Lung (tissue), 12 donors: ENCODE results near the gene MDC1. TPM values are rescaled to one million over a fixed set of nuclear protein-coding genes. Genes with fewer than 3 reads are reported as not detected.

ENCODE experiments used
- ATAC-seq: fragments of 200-7000 bp; cut with Tn5 transposase; one replicate; pipeline ENCODE4 v1.9.1; 2020; ENCODE audit warnings: moderate number of reproducible peaks; ENCODE audit not compliant: insufficient read depth, low FRiP score
- DNase-seq, 3 donors: peaks; one replicate each; pipeline ENCODE4 v3.0.0-alpha.2; 2013 to 2017
- H3K27ac ChIP-seq, 2 donors: one replicate each; pipeline ENCODE4 v1.5.1; 2013; ENCODE audit warnings: mild to moderate bottlenecking in 2 of 2, moderate library complexity in 2 of 2, control low read depth in 1 of 2, inconsistent platforms in 1 of 2, low read depth in 1 of 2, low read length in 1 of 2
- H3K27me3 ChIP-seq, 3 donors: one replicate each; pipeline ENCODE4 v1.5.1; 2013; ENCODE audit warnings: low read length in 2 of 3; ENCODE audit not compliant: control insufficient read depth in 3 of 3, insufficient read depth in 3 of 3
- H3K36me3 ChIP-seq, 4 donors: one replicate each; pipeline ENCODE4 v1.5.1; 2013; ENCODE audit warnings: low read length in 4 of 4, mild to moderate bottlenecking in 1 of 4, moderate library complexity in 1 of 4; ENCODE audit not compliant: control insufficient read depth in 4 of 4, insufficient read depth in 4 of 4
- H3K4me1 ChIP-seq, 5 donors: one replicate each; pipeline ENCODE4 v1.5.1; 2013; ENCODE audit warnings: low read length in 5 of 5, mild to moderate bottlenecking in 2 of 5, moderate library complexity in 1 of 5; ENCODE audit not compliant: control insufficient read depth in 5 of 5, insufficient read depth in 5 of 5
- H3K4me3 ChIP-seq: one replicate; pipeline ENCODE4 v1.5.1; 2013; ENCODE audit warnings: mild to moderate bottlenecking, control low read depth, moderate library complexity
- H3K9ac ChIP-seq, 2 donors: one replicate each; pipeline ENCODE4 v1.5.1; 2013; ENCODE audit warnings: low read length in 2 of 2, control low read depth in 1 of 2; ENCODE audit not compliant: insufficient read depth in 1 of 2
- H3K9me3 ChIP-seq, 4 donors: one replicate each; pipeline ENCODE4 v1.5.1; 2013; ENCODE audit warnings: low read length in 3 of 4, mild to moderate bottlenecking in 1 of 4, moderate library complexity in 1 of 4; ENCODE audit not compliant: control insufficient read depth in 4 of 4, insufficient read depth in 3 of 4
- CTCF ChIP-seq: IDR thresholded peaks from 2 replicates; pipeline ENCODE4 v1.5.1; 2012; ENCODE audit warnings: mild to moderate bottlenecking; ENCODE audit errors: control extremely low read depth, extremely low read depth
- WGBS, 2 donors: extraction: QIAGEN DNeasy Blood & Tissue Kit; methylation state at CpG; one replicate each; pipeline ENCODE4 v1.1.7; 2013; 5-methylcytosine and 5-hydroxymethylcytosine counted together
- polyA plus RNA-seq, 2 donors: library from polyadenylated mRNA; stranded (reverse); fragments of 200-250 nt; gene quantifications; one replicate each; pipeline ENCODE4 v1.2.1, GENCODE V29; 2013
- total RNA-seq, 2 donors: library from RNA; depleted of rRNA in 1 of 2; stranded (reverse); fragments of >200 nt in 1 of 2; gene quantifications; one replicate each; pipeline ENCODE4 v1.2.1, GENCODE V29; 2014 to 2021
- donor health status: control.
- donor health status: control.
- donor health status: Bipolar disorder and iron deficiency.
- donor health status: healthy.
- donor health status: DM: yes; HTN: yes; CAD: no.

Gene MDC1
- total and polyA plus RNA-seq, 4 donors = 9.9 to 34.0 (median 12.4) TPM

GRCh38 chr6:30709101-30709868 is 7.8 kb downstream of the MDC1 start:
- ATAC-seq = no peak
- no peak for DNase-seq
- H3K27ac ChIP-seq = no peak overlapping the region
- H3K9me3 ChIP-seq = no peaks in the 10 kb centered on the region
- no peaks in the 10 kb centered on the region for H3K4me1 ChIP-seq
- peaks cover 27 to 45% (median 38%) of the 10 kb centered on the region in 4 donors for H3K36me3 ChIP-seq
- H3K9ac ChIP-seq = no peak overlapping the region
- WGBS, 2 donors = 98 to 99% methylated on average over 2 of the region's 2 CpGs
- no peaks in the 10 kb centered on the region for H3K27me3 ChIP-seq
- no peak for TF ChIP-seq CTCF
- H3K4me3 ChIP-seq = no peak overlapping the region

DNA sequence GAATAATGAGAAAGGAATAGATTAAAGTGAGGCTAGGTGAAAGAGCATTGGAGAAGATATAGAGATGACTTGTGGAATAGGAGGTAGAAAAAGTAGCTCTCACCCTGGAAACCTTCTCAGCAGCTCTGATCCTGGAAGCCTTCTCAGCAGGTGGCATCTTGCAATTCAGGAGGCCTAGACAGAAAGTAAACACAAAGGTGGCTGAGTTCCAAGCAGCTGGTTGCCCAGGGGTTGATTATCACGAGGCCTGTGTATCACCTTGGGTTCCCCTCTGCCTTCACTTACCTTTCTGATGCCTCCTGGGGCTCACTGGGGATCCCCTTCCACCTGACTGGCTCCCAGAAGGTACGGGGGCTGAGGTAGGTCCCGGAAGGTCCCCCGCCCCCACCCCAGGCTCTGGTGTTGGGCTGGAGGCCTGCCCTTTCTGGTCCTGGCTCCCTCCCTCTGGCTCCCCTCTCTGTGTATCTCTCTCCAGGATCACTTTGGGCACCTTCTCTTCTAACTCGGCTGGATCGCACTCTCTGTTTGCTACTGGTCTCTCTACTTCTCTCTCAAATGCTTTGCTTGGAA is 9.7 kb downstream of the MDC1 start:
- WGBS, 2 donors = 85 to 88% methylated on average over 6 of the region's 6 CpGs
- DNase-seq = no peak
- no peak for ATAC-seq
- Histone ChIP-seq H3K36me3 (peaks cover 16 to 45% (median 34%) of the 10 kb centered on the region in 4 donors), H3K4me1 (no peaks in the 10 kb centered on the region), H3K4me3 (no peak overlapping the region), H3K9ac (no peak overlapping the region), H3K27ac (no peak overlapping the region), H3K27me3 (no peaks in the 10 kb centered on the region), H3K9me3 (no peaks in the 10 kb centered on the region)
- no peak for TF ChIP-seq CTCF

DNA sequence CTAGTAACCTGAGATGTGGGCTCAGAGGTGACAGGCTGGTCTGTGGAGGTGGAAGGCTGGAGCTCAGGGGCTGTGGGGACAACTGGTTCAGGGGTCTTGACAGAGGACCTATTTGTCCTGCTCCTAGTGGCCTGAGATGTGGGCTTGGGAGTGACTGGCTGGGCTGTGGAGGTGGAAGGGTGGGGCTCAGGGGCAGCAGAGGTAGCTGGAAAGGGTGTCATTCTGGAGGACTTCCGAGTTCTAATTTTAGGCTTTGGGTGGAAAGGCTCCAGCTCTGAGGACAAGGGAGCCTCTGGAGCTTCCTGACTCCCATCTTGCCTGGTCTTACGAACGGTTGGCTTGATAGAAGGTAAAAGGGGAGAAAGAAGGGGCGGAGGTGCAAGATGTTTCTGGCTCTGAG is 11.5 kb downstream of the MDC1 start:
- TF ChIP-seq CTCF = no peak
- H3K36me3 ChIP-seq = peaks cover 7 to 31% (median 22%) of the 10 kb centered on the region in 4 donors
- ATAC-seq = no peak
- H3K4me1 ChIP-seq = no peaks in the 10 kb centered on the region
- H3K27me3 ChIP-seq = no peaks in the 10 kb centered on the region
- H3K9me3 ChIP-seq = no peaks in the 10 kb centered on the region
- no peak overlapping the region for H3K9ac ChIP-seq
- H3K4me3 ChIP-seq = no peak overlapping the region
- no peak overlapping the region for H3K27ac ChIP-seq
- 93 to 99% methylated on average over 4 of the region's 4 CpGs for WGBS, 2 donors
- no peak for DNase-seq
